H1 (cell line): Measurements from ENCODE around the gene GTF2F2.

ENCODE experiments used
- BACH1 ChIP-seq: IDR thresholded peaks from 2 replicates; pipeline ENCODE4 v1.6.1; 2012; ENCODE audit warnings: low read length, improper control_type of control experiment
- BRCA1 ChIP-seq: IDR thresholded peaks from 2 replicates; pipeline ENCODE4 v1.6.1; 2012; ENCODE audit warnings: low read depth, low read length, improper control_type of control experiment
- EZH2 ChIP-seq: fragments of 200-600 bp; sonication (generic); IDR thresholded peaks from 2 replicates; pipeline ENCODE4 v1.7.1; 2012; ENCODE audit warnings: low read depth, mild to moderate bottlenecking, moderate library complexity, low read length, inconsistent platforms; ENCODE audit not compliant: severe bottlenecking
- GTF2F1 ChIP-seq: IDR thresholded peaks from 2 replicates; pipeline ENCODE4 v1.6.1; 2012; ENCODE audit warnings: low read depth, low read length, improper control_type of control experiment, borderline replicate concordance
- KDM1A ChIP-seq: fragments of 200-600, 300-600 bp; sonication (generic); IDR thresholded peaks from 2 replicates; pipeline ENCODE4 v1.7.1; 2016; ENCODE audit warnings: mild to moderate bottlenecking, low read length, borderline replicate concordance
- MAFK ChIP-seq: IDR thresholded peaks from 2 replicates; pipeline ENCODE4 v1.6.1; 2012; ENCODE audit warnings: low read depth, mild to moderate bottlenecking, improper control_type of control experiment, low read length
- PHF8 ChIP-seq: fragments of 200-600 bp; sonication (generic); conservative IDR thresholded peaks from 2 replicates; pipeline ENCODE4 v1.7.1; 2012; ENCODE audit warnings: low read depth, mild to moderate bottlenecking, inconsistent platforms, low read length, moderate library complexity
- POLR2A ChIP-seq, 2 experiments: IDR thresholded peaks; 1 replicate in 1 of 2; 2 replicates in 1 of 2; pipeline ENCODE4 v1.6.1; 2011; ENCODE audit warnings: low read depth in 2 of 2, low read length in 2 of 2, mild to moderate bottlenecking in 2 of 2; ENCODE audit errors: control extremely low read depth in 1 of 2
- RAD21 ChIP-seq, 2 experiments: IDR thresholded peaks in 1 of 2; conservative IDR thresholded peaks in 1 of 2; 2 replicates each; pipeline ENCODE4 v1.6.1; 2011; ENCODE audit warnings: low read depth in 2 of 2, low read length in 2 of 2, improper control_type of control experiment in 1 of 2, inconsistent platforms in 1 of 2, mild to moderate bottlenecking in 1 of 2, moderate library complexity in 1 of 2
- RFX5 ChIP-seq: IDR thresholded peaks from 2 replicates; pipeline ENCODE4 v1.6.1; 2011; ENCODE audit warnings: low read depth, low read length, improper control_type of control experiment, borderline replicate concordance
- TF ChIP-seq, protein P1 (sequence below), 3 experiments: IDR thresholded peaks; 1 replicate in 2 of 3; 2 replicates in 1 of 3; pipeline versions ENCODE4 v1.5.1 to v1.6.1; 2011; ENCODE audit warnings: low read length in 3 of 3, mild to moderate bottlenecking in 3 of 3, inconsistent platforms in 2 of 3, low read depth in 1 of 3, moderate library complexity in 1 of 3; ENCODE audit not compliant: insufficient read depth in 1 of 3; ENCODE audit errors: control extremely low read depth in 1 of 3
- TF ChIP-seq, protein P2 (sequence below): IDR thresholded peaks from 2 replicates; pipeline ENCODE4 v1.6.1; 2012; ENCODE audit warnings: low read length, inconsistent platforms
- TF ChIP-seq, protein P3 (sequence below): IDR thresholded peaks from 2 replicates; pipeline ENCODE4 v1.6.1; 2011; ENCODE audit warnings: low read depth, mild to moderate bottlenecking, low read length; ENCODE audit not compliant: insufficient read depth

DNA sequence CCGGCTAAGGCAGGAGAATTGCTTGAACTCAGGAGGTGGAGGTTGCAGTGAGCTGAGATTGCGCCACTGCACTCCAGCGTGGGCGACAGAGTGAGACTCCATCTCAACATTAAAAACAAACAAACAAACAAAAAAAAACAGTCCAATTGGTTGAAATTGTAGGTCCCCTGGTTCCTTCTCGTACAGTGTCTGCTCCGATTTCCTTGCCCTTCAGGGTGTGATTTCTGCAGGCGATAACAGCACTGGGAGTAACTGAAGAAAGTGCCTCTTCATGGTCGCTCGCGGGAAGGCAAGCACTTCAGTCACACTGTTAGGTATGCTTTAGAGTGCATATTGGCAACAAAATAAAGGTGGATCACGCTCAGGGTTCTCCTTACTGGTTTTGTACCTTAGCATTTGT is 181.0 kb downstream of the GTF2F2 start:
- TF ChIP-seq PHF8 (no peak), POLR2A (IDR thresholded peaks at IDR 0.05; ENCODE audit: control extremely low read depth in 1 of 2, low read depth in 2 of 2, low read length in 2 of 2) (no peak), MAFK (no peak), RAD21 (IDR thresholded peaks at IDR 0.05 in 1 of 2, conservative IDR thresholded peaks at IDR 0.05 in 1 of 2; ENCODE audit: low read depth in 2 of 2, low read length in 2 of 2) (no peak), EZH2 (no peak), BRCA1 (no peak), GTF2F1 (no peak), KDM1A (no peak), BACH1 (no peak), RFX5 (no peak)
- TF ChIP-seq, protein P1, sequence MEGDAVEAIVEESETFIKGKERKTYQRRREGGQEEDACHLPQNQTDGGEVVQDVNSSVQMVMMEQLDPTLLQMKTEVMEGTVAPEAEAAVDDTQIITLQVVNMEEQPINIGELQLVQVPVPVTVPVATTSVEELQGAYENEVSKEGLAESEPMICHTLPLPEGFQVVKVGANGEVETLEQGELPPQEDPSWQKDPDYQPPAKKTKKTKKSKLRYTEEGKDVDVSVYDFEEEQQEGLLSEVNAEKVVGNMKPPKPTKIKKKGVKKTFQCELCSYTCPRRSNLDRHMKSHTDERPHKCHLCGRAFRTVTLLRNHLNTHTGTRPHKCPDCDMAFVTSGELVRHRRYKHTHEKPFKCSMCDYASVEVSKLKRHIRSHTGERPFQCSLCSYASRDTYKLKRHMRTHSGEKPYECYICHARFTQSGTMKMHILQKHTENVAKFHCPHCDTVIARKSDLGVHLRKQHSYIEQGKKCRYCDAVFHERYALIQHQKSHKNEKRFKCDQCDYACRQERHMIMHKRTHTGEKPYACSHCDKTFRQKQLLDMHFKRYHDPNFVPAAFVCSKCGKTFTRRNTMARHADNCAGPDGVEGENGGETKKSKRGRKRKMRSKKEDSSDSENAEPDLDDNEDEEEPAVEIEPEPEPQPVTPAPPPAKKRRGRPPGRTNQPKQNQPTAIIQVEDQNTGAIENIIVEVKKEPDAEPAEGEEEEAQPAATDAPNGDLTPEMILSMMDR (IDR thresholded peaks at IDR 0.05; ENCODE audit: control extremely low read depth in 1 of 3, insufficient read depth in 1 of 3, low read depth in 1 of 3, low read length in 3 of 3): no peak
- TF ChIP-seq, protein P2, sequence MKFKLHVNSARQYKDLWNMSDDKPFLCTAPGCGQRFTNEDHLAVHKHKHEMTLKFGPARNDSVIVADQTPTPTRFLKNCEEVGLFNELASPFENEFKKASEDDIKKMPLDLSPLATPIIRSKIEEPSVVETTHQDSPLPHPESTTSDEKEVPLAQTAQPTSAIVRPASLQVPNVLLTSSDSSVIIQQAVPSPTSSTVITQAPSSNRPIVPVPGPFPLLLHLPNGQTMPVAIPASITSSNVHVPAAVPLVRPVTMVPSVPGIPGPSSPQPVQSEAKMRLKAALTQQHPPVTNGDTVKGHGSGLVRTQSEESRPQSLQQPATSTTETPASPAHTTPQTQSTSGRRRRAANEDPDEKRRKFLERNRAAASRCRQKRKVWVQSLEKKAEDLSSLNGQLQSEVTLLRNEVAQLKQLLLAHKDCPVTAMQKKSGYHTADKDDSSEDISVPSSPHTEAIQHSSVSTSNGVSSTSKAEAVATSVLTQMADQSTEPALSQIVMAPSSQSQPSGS: no peak
- TF ChIP-seq, protein P3, sequence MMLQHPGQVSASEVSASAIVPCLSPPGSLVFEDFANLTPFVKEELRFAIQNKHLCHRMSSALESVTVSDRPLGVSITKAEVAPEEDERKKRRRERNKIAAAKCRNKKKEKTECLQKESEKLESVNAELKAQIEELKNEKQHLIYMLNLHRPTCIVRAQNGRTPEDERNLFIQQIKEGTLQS: no peak
